PC-3 (cell line): ENCODE results near the gene SOX21. TPM values are rescaled to one million over a fixed set of nuclear protein-coding genes. Genes with fewer than 3 reads are reported as not detected.

Source experiments
- ATAC-seq: fragments of 200-7000 bp; cut with Tn5 transposase; 2 replicates; pipeline ENCODE4 v1.9.1; 2020; ENCODE audit warnings: mild to moderate bottlenecking, moderate library complexity
- BruUV-seq: library from RNA; stranded (reverse); fragments of 400-500 nt; replicated peaks from 2 replicates; lab custom pipeline; 2021; lab: Mats Ljungman, UMichigan
- CTCF ChIA-PET: fragments of 300-600 bp; sonication (Branson Sonifier 250); formaldehyde crosslinking; loops from one replicate; lab custom pipeline; 2022; ENCODE audit warnings: antibody characterized with exemption; lab: Charles Lee
- POLR2A ChIA-PET: fragments of 300-600 bp; sonication (Branson Sonifier 250); formaldehyde crosslinking; loops from one replicate; lab custom pipeline; 2022; ENCODE audit warnings: antibody characterized with exemption; ENCODE audit not compliant: unreplicated experiment; lab: Charles Lee
- DNase-seq: peaks from one replicate; pipeline ENCODE4 v3.0.0-alpha.2; 2015
- H2AFZ ChIP-seq: fragments of 300-600 bp; sonication (generic); 2 replicates; pipeline ENCODE4 v1.6.0; 2016; ENCODE audit warnings: antibody characterized with exemption, low read length
- H3F3A ChIP-seq: fragments of 300-600 bp; sonication (generic); one replicate; pipeline ENCODE4 v1.6.0; 2017; ENCODE audit warnings: antibody characterized with exemption, low read length, control low read depth, mild to moderate bottlenecking; ENCODE audit not compliant: unreplicated experiment
- H3K27ac ChIP-seq: fragments of 300-600 bp; sonication (generic); 2 replicates; pipeline ENCODE4 v1.5.1; 2016; ENCODE audit warnings: mild to moderate bottlenecking, low read length
- H3K27me3 ChIP-seq: fragments of 300-600 bp; sonication (generic); 2 replicates; pipeline ENCODE4 v1.6.1; 2016; ENCODE audit warnings: low read length, mixed read lengths
- H3K36me3 ChIP-seq: fragments of 300-600 bp; sonication (generic); 2 replicates; pipeline ENCODE4 v1.6.1; 2016; ENCODE audit warnings: low read depth, mixed run types, low read length, mixed read lengths
- H3K4me1 ChIP-seq: fragments of 300-600 bp; sonication (generic); 2 replicates; pipeline ENCODE4 v1.5.1; 2016; ENCODE audit warnings: low read length; ENCODE audit not compliant: insufficient read depth
- H3K4me2 ChIP-seq: fragments of 300-600 bp; sonication (generic); 2 replicates; pipeline ENCODE4 v1.6.0; 2016; ENCODE audit warnings: low read length
- H3K4me3 ChIP-seq: fragments of 300-600 bp; sonication (generic); 2 replicates; pipeline ENCODE4 v1.5.1; 2016; ENCODE audit warnings: mild to moderate bottlenecking, low read length, mixed read lengths
- H3K79me2 ChIP-seq: fragments of 300-600 bp; sonication (generic); 2 replicates; pipeline ENCODE4 v1.6.1; 2017; ENCODE audit warnings: low read length, mixed read lengths
- H3K9ac ChIP-seq: fragments of 300-600 bp; sonication (generic); 2 replicates; pipeline ENCODE4 v1.6.0; 2016; ENCODE audit warnings: mild to moderate bottlenecking, low read length
- H3K9me2 ChIP-seq: fragments of 300-600 bp; sonication (generic); replicated peaks from 2 replicates; pipeline ENCODE4 v1.6.1; 2016; ENCODE audit warnings: mixed run types, low read length, mixed read lengths
- H3K9me3 ChIP-seq: fragments of 300-600 bp; sonication (generic); 2 replicates; pipeline ENCODE4 v1.6.1; 2016; ENCODE audit warnings: low read length, mixed read lengths
- H4K20me1 ChIP-seq: fragments of 300-600 bp; sonication (generic); 2 replicates; pipeline ENCODE4 v1.6.1; 2016; ENCODE audit warnings: low read length, mixed read lengths
- EZH2 ChIP-seq: fragments of 300-600 bp; sonication (generic); IDR thresholded peaks from one replicate; pipeline ENCODE4 v1.6.1; 2017; ENCODE audit warnings: antibody characterized with exemption, mild to moderate bottlenecking, low read length; ENCODE audit not compliant: unreplicated experiment
- EZH2phosphoT487 ChIP-seq: fragments of 300-600 bp; sonication (generic); IDR thresholded peaks from 2 replicates; pipeline ENCODE4 v1.6.1; 2018; ENCODE audit warnings: mild to moderate bottlenecking, antibody characterized with exemption, low read length, borderline replicate concordance
- intact Hi-C: fragments of 100-400 bp; cut with micrococcal nuclease; formaldehyde crosslinking; loops from 2 replicates; pipeline ENCODE4 v1.9.0; 2023
- total RNA-seq: library from RNA; depleted of rRNA; stranded (reverse); fragments of >200 nt; gene quantifications from 2 replicates; pipeline ENCODE4 v1.2.3, GENCODE V29; 2014
- TF ChIP-seq, protein P1 (sequence below): fragments of 300-600 bp; sonication (generic); conservative IDR thresholded peaks from 2 replicates; pipeline ENCODE4 v1.5.1; 2017; ENCODE audit warnings: antibody characterized with exemption, low read depth, mild to moderate bottlenecking, low read length

Gene SOX21
- total RNA-seq, 1 experiment from 2014 or later: 14.4 TPM

DNA sequence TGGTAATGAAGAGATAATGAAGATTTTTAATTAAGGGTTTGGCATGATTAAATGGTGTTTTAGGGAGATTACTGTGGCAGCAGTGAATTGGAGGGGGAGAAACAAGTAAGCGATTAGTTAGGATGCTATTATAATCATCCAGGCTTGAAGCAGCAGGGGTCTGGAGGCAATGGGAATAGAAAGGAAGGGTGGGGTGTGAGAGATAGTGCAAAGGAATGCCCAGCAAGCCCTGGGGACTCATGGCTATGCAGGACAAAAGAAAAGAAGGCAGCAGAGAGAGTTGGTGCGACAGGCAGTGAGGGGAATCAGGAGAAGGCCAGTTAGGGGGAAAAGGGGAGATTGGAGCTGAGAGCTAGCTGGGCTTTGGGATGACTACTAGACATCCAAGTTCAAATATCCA is 34.5 kb downstream of the SOX21 start:
- Histone ChIP-seq H3K9ac (no peak overlapping the region), H3K4me3 (no peak overlapping the region), H3K4me1 (peaks cover 10% of the 10 kb centered on the region), H3F3A (no peaks in the 10 kb centered on the region), H3K9me2 (no peaks in the 10 kb centered on the region), H3K27me3 (no peaks in the 10 kb centered on the region), H2AFZ (no peak overlapping the region), H3K27ac (no peak overlapping the region), H4K20me1 (no peaks in the 10 kb centered on the region), H3K9me3 (no peaks in the 10 kb centered on the region), H3K79me2 (no peaks in the 10 kb centered on the region), H3K4me2 (no peak overlapping the region), H3K36me3 (no peaks in the 10 kb centered on the region)
- POLR2A ChIA-PET: no interaction called here
- TF ChIP-seq, protein P1, sequence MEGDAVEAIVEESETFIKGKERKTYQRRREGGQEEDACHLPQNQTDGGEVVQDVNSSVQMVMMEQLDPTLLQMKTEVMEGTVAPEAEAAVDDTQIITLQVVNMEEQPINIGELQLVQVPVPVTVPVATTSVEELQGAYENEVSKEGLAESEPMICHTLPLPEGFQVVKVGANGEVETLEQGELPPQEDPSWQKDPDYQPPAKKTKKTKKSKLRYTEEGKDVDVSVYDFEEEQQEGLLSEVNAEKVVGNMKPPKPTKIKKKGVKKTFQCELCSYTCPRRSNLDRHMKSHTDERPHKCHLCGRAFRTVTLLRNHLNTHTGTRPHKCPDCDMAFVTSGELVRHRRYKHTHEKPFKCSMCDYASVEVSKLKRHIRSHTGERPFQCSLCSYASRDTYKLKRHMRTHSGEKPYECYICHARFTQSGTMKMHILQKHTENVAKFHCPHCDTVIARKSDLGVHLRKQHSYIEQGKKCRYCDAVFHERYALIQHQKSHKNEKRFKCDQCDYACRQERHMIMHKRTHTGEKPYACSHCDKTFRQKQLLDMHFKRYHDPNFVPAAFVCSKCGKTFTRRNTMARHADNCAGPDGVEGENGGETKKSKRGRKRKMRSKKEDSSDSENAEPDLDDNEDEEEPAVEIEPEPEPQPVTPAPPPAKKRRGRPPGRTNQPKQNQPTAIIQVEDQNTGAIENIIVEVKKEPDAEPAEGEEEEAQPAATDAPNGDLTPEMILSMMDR: no peak
- TF ChIP-seq EZH2 (no peak), EZH2phosphoT487 (no peak)
- intact Hi-C loops: no loop called here
- DNase-seq (no peak), ATAC-seq (no peak)
- CTCF ChIA-PET: no interaction called here
- BruUV-seq: no TSS peak

DNA sequence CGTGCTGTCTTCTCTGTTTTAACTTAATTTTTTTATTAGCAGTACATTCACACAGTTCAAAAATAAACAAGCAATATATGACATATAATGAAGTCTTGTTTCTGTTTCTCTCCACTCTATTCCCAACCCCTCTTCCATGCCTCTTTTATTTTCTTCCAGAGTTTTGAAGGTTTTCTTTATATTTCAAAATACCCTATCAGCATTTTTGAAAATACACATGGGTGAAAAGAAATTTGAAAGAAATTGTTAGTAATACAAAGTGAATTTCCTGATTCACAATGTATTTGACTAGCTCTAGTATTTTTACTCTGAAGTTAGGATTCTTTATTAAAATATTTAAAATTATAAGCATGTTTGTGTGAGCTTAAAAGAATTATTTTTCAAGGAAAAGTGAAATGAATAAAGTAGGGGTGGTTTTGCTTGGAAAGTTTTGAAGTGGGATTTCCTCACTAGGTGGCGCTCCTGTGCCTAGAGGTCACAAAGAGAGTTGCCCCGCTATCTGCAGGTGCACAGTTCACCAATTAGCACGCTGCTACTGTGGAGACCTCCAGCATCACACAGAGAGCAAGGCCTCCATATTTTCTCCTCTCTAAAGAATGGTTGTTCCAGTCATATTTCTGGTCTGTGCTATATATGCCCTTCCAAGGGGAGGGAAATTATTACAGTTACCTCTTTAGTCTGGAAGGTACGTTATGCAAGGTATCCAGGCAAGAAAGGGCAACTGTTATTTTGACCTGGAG is 37.6 kb downstream of the SOX21 start:
- Histone ChIP-seq H3K27ac (no peak overlapping the region), H3K4me1 (peaks cover 10% of the 10 kb centered on the region), H4K20me1 (no peaks in the 10 kb centered on the region), H3K36me3 (no peaks in the 10 kb centered on the region), H3K27me3 (no peaks in the 10 kb centered on the region), H3K9me3 (no peaks in the 10 kb centered on the region), H3K4me3 (no peak overlapping the region), H3K79me2 (no peaks in the 10 kb centered on the region), H3K9ac (no peak overlapping the region), H3K9me2 (no peaks in the 10 kb centered on the region), H2AFZ (no peak overlapping the region), H3K4me2 (no peak overlapping the region), H3F3A (no peaks in the 10 kb centered on the region)
- TF ChIP-seq, protein P1: peak; percentile 75
- no peak for TF ChIP-seq EZH2phosphoT487
- ChIA-PET POLR2A (no interaction called here), CTCF (interaction anchor here (0.6 to 0.7 kb wide), 6 partner anchors 20 to 1045 kb away, joined by 3 to 9 read pairs (median 4); partner anchors contain the start of gene SOX21)
- ATAC-seq: peak; percentile 56
- intact Hi-C loops: loop anchor here (1.0 to 2.0 kb wide), 2 partner anchors 36 to 482 kb away; no protein-coding TSS in a partner anchor
- DNase-seq: peak; percentile 72
- BruUV-seq: no TSS peak

DNA sequence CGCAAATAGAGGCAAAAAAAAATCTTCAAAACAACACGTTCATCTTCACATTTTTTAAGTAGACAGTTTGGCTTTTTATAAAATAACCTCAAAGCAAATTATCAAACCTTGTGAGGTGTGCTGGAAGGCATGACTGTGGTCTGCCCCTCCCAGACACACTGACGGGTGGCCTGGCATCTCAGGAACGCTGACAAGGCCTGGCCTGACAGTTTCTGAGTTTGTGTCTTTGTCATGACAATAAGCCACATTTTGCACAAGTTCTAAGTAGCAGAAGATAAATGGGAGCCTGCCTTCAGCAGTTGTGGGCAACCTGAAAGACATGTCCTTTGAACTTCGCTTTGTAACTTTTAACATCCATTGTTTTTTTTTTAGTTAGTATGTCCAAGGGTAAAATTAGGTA is 38.5 kb downstream of the SOX21 start:
- Histone ChIP-seq H4K20me1 (no peaks in the 10 kb centered on the region), H3K79me2 (no peaks in the 10 kb centered on the region), H3K27me3 (no peaks in the 10 kb centered on the region), H3K4me1 (peaks cover under 1% of the 10 kb centered on the region; the same call in 1 of the 2 replicates), H3F3A (no peaks in the 10 kb centered on the region), H3K4me2 (no peak overlapping the region), H3K4me3 (no peak overlapping the region), H3K36me3 (no peaks in the 10 kb centered on the region), H3K9me2 (no peaks in the 10 kb centered on the region), H3K9ac (no peak overlapping the region), H2AFZ (no peak overlapping the region), H3K9me3 (no peaks in the 10 kb centered on the region), H3K27ac (no peak overlapping the region)
- intact Hi-C loops: loop anchor here (2.0 kb wide), 1 partner anchor 37 kb away; no protein-coding TSS in a partner anchor
- POLR2A ChIA-PET: interaction anchor here (0.7 kb wide), 1 partner anchor 481 kb away, joined by 7 read pairs; no protein-coding TSS in a partner anchor
- TF ChIP-seq, protein P1: no peak
- no peak for TF ChIP-seq EZH2
- peak; percentile 25 for DNase-seq
- peak; percentile 31; the same call in 1 of the 2 replicates for ATAC-seq
- BruUV-seq: no TSS peak
- CTCF ChIA-PET: interaction anchor here (0.6 kb wide), 1 partner anchor 483 kb away, joined by 4 read pairs; no protein-coding TSS in a partner anchor
